ENCODE measurements around the gene ATXN1L.
"Not testable (repeated sequence)": the region's sequence is repeated elsewhere in the genome, so short reads cannot be mapped to it uniquely, and the experiment has no call there.

The ATXN1L gene, protein sequence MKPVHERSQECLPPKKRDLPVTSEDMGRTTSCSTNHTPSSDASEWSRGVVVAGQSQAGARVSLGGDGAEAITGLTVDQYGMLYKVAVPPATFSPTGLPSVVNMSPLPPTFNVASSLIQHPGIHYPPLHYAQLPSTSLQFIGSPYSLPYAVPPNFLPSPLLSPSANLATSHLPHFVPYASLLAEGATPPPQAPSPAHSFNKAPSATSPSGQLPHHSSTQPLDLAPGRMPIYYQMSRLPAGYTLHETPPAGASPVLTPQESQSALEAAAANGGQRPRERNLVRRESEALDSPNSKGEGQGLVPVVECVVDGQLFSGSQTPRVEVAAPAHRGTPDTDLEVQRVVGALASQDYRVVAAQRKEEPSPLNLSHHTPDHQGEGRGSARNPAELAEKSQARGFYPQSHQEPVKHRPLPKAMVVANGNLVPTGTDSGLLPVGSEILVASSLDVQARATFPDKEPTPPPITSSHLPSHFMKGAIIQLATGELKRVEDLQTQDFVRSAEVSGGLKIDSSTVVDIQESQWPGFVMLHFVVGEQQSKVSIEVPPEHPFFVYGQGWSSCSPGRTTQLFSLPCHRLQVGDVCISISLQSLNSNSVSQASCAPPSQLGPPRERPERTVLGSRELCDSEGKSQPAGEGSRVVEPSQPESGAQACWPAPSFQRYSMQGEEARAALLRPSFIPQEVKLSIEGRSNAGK

GRCh38 chr16:71845639-71846430, at the start of gene ATXN1L:
Gene ATXN1L, plus strand, starts transcription at chr16:71845976. Its CDS starts 3,765 bp downstream, at chr16:71849741.
- Mint-ChIP-seq H3K4me1 (ENCODE audit: low read depth) (peaks cover 20% of the 10 kb centered on the region), H3K27ac (peak within 1 kb of the TSS; percentile 96), H3K4me3 (peak within 1 kb of the TSS; percentile 90), H3K27me3 (no peaks in the 10 kb centered on the region), H3K36me3 (ENCODE audit: low read depth) (peaks cover 48% of the 10 kb centered on the region), H3K9me3 (no peaks in the 10 kb centered on the region)
- intact Hi-C loops (cut with micrococcal nuclease), result loop anchor here (2.0 to 5.0 kb wide), 2 partner anchors 36 to 37 kb away; partner anchors contain the start of genes AP1G1 and ZNF821

DNA sequence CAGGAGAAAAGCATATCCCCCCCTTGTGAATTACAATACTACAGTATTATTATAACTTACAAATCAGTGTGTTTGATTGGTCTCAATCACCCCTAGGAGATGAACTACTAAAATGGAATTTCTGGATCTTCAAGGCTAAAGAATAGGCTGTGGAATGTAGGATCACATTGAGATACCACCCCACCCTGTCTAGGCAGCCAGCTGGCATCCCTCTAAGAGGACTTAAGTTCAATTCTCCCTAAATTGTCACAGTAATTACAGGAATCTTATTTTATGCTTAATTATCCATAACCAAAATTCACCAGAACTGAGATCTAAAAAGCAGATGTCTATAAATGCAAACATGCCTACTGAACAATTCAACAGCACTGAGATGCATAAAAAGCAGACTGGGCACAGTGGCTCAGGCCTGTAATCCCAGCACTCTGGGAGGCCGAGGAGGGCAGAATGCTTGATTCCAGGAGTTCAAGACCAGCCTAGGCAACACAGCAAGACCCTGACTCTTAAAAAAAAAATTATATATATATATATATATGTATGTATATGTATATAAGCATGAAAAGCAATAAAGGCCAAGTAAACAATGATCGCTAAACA, 49.2 kb upstream of the ATXN1L start:
- Mint-ChIP-seq H3K4me3 (no peak overlapping the region), H3K4me1 (ENCODE audit: low read depth) (peaks cover 27% of the 10 kb centered on the region), H3K36me3 (ENCODE audit: low read depth) (peaks cover 61% of the 10 kb centered on the region), H3K27ac (no peak overlapping the region), H3K27me3 (no peaks in the 10 kb centered on the region), H3K9me3 (no peaks in the 10 kb centered on the region)
- intact Hi-C loops (cut with micrococcal nuclease), result no loop called here

GRCh38 chr16:71803305-71803690, 42.5 kb upstream of the ATXN1L start:
- H3K27ac Mint-ChIP-seq, result peak overlapping the region; percentile 27
- intact Hi-C loops (cut with micrococcal nuclease), result no loop called here
- no peak overlapping the region for H3K4me3 Mint-ChIP-seq

GRCh38 chr16:71807905-71808592, 37.7 kb upstream of the ATXN1L start:
- peaks cover 51% of the 10 kb centered on the region for H3K36me3 Mint-ChIP-seq (ENCODE audit: low read depth)
- H3K4me3 Mint-ChIP-seq, result peak overlapping the region; percentile 100
- H3K9me3 Mint-ChIP-seq, result no peaks in the 10 kb centered on the region
- H3K4me1 Mint-ChIP-seq (ENCODE audit: low read depth), result peaks cover 19% of the 10 kb centered on the region
- intact Hi-C loops (cut with micrococcal nuclease), result loop anchor here (2.0 to 5.0 kb wide), 3 partner anchors 39 to 81 kb away; partner anchors contain the start of gene ZNF821
- no peaks in the 10 kb centered on the region for H3K27me3 Mint-ChIP-seq
- peak overlapping the region; percentile 98 for H3K27ac Mint-ChIP-seq

More at GRCh38 chr16:71803305-71803690, 42.5 kb upstream of the ATXN1L start:
- Mint-ChIP-seq H3K36me3 (ENCODE audit: low read depth) (peaks cover 70% of the 10 kb centered on the region), H3K27me3 (no peaks in the 10 kb centered on the region), H3K4me1 (ENCODE audit: low read depth) (peaks cover 13% of the 10 kb centered on the region), H3K9me3 (no peaks in the 10 kb centered on the region)

- H3K27me3 Mint-ChIP-seq, result no peaks in the 10 kb centered on the region
- H3K36me3 Mint-ChIP-seq (ENCODE audit: low read depth), result peaks cover 43% of the 10 kb centered on the region
- no peaks in the 10 kb centered on the region for H3K9me3 Mint-ChIP-seq
- H3K4me1 Mint-ChIP-seq (ENCODE audit: low read depth), result peaks cover 19% of the 10 kb centered on the region
- peak within 1 kb of the TSS; percentile 98 for H3K27ac Mint-ChIP-seq
- intact Hi-C loops (cut with micrococcal nuclease), result loop anchor here (1.0 to 5.0 kb wide), 4 partner anchors 38 to 87 kb away; partner anchors contain the start of gene ZNF821
- H3K4me3 Mint-ChIP-seq, result peak within 1 kb of the TSS; percentile 100
Measured at GRCh38 chr16:71808593-71809459, 37.0 kb upstream of the ATXN1L start, which contains the start of gene AP1G1. Gene AP1G1, minus strand, starts transcription at chr16:71808834. Its CDS starts 19,355 bp downstream, at chr16:71789479.

DNA sequence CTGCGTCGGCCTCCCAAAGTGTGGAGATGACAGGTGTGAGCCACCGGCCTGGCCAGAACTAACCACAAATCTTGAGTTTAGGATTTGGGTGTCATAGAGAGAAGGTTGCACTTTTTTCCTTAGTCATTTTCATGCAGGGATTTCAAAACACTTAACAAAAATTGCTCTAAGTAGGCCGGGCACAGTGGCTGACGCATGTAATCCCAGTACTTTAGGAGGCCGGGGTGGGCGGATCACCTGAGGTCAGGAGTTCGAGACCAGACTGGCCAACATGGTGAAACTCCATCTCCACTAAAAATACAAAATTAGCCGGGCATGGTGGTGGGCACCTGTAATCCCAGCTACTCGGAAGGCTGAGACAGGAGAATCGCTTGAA, 35.6 kb upstream of the ATXN1L start:
- peaks cover 19% of the 10 kb centered on the region for H3K4me1 Mint-ChIP-seq (ENCODE audit: low read depth)

DNA sequence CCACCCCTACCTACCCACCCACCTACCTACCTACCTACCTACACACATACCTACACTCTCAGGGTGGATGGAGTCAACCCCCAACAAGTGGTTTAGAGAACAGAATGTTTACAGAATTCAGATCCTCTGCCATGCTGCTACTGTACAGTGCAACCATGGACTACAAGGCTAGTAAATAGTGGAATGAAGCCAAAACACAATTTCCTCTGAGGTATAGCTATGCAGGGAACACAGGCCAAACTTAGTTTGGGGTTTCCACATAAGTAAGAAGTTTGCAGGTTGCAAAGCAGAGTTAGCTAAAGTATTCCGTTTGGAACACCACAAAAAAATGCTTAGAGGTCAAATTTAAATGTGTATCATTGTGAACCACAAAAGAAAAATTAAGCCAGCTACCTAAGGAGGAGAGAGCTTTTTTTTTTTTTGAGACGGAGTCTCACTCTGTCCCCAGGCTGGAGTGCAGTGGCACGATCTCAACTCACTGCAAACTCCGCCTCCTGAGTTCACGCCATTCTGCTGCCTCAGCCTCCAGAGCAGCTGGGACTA, 34.4 kb upstream of the ATXN1L start:
- Mint-ChIP-seq H3K27ac (peak overlapping the region; percentile 37), H3K27me3 (no peaks in the 10 kb centered on the region), H3K9me3 (no peaks in the 10 kb centered on the region), H3K36me3 (ENCODE audit: low read depth) (peaks cover 26% of the 10 kb centered on the region), H3K4me3 (no peak overlapping the region), H3K4me1 (ENCODE audit: low read depth) (peaks cover 19% of the 10 kb centered on the region)
- intact Hi-C loops (cut with micrococcal nuclease), result no loop called here

More for the DNA sequence above, 35.6 kb upstream of the ATXN1L start:
- H3K4me3 Mint-ChIP-seq; H3K27me3 Mint-ChIP-seq; H3K9me3 Mint-ChIP-seq; intact Hi-C loops (cut with micrococcal nuclease): not testable (repeated sequence)
- Mint-ChIP-seq H3K36me3 (ENCODE audit: low read depth) (peaks cover 30% of the 10 kb centered on the region), H3K27ac (peak overlapping the region; percentile 98)

DNA sequence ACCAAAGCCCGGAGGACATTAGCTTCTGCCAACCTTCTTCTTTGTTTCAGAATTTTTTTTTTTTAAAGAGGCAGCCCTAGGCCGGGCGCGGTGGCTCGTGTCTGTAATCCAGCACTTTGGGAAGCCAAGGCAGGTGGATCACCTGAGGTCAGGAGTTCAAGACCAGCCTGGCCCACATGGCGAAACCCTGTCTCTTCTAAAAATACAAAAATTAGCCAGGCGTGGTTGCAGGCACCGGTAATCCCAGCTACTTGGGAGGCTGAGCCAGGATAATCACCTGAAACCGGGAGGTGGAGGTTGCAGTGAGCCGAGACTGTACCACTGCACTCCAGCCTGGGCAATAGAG, 28.6 kb upstream of the ATXN1L start:
- H3K4me3 Mint-ChIP-seq; intact Hi-C loops (cut with micrococcal nuclease); H3K27me3 Mint-ChIP-seq; H3K9me3 Mint-ChIP-seq; H3K27ac Mint-ChIP-seq; H3K4me1 Mint-ChIP-seq (ENCODE audit: low read depth): not testable (repeated sequence)
- peaks cover 16% of the 10 kb centered on the region for H3K36me3 Mint-ChIP-seq (ENCODE audit: low read depth)

GRCh38 chr16:71826533-71827017, 19.2 kb upstream of the ATXN1L start:
- Mint-ChIP-seq H3K36me3 (ENCODE audit: low read depth) (peaks cover 23% of the 10 kb centered on the region), H3K27me3 (no peaks in the 10 kb centered on the region), H3K4me3 (no peak overlapping the region), H3K9me3 (no peaks in the 10 kb centered on the region), H3K27ac (no peak overlapping the region), H3K4me1 (ENCODE audit: low read depth) (no peaks in the 10 kb centered on the region)
- intact Hi-C loops (cut with micrococcal nuclease), result no loop called here

DNA sequence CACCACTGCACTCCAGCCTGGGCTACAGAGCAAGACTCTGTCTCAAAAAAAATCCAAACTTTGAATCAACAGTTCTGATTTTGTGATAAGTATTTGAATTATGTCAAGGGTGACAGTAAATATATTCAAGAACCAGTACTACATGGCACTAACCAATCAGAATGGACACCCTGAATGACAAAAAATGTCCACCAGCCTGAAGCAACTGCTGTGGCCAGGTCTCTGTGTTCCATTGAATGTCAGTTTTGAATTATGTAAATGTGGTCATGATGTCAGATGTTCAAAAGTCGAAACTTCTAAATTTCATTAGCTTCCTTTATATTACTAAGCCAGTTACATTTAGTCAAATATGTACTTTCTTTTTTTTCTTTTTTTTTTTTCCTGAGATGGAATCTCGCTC, 15.4 kb upstream of the ATXN1L start:
- Mint-ChIP-seq H3K4me3 (no peak overlapping the region), H3K4me1 (ENCODE audit: low read depth) (peaks cover 4% of the 10 kb centered on the region), H3K27ac (no peak overlapping the region), H3K27me3 (no peaks in the 10 kb centered on the region), H3K36me3 (ENCODE audit: low read depth) (peaks cover 10% of the 10 kb centered on the region), H3K9me3 (no peaks in the 10 kb centered on the region)
- intact Hi-C loops (cut with micrococcal nuclease), result no loop called here

DNA sequence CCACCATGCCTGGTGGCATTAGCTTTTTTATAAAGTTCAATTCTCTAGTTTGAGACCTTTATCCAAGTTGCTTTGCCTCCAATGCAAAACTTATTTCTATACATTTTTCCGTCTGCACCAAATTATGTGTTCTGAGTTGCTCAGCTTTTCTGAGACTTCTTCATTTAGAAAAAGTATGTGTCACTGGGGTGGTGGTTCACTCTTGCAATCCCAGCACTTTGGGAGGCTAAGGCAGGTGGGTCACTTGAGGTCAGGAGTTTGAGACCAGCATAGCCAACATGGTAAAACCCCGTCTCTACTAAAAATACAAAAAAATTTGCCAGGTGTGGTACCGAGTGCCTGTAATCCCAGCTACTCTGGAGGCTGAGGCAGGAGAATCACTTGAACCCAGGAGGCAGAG, 14.1 kb upstream of the ATXN1L start:
- H3K9me3 Mint-ChIP-seq; H3K4me1 Mint-ChIP-seq (ENCODE audit: low read depth); H3K36me3 Mint-ChIP-seq (ENCODE audit: low read depth); intact Hi-C loops (cut with micrococcal nuclease); H3K27me3 Mint-ChIP-seq; H3K27ac Mint-ChIP-seq; H3K4me3 Mint-ChIP-seq: not testable (repeated sequence)

DNA sequence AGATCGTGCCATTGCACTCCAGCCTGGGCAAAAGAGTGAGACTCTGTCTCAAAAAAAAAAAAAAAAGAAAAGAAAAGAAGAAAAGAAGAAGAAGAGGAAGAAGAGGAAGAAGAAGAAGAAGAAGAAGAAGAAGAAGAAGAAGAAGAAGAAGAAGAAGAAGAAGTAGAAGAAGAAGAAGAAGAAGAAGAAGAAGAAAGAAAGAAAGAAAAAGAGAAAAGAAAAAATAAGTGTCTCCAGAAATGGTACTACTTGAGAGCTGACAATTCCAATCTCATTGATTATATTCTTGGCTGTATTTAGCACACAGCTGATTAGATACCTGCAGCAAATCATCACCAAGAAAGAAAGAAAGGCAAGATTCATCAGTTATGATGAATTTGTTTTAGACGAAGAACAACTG, 13.7 kb upstream of the ATXN1L start:
- H3K36me3 Mint-ChIP-seq (ENCODE audit: low read depth); intact Hi-C loops (cut with micrococcal nuclease); H3K4me3 Mint-ChIP-seq; H3K27me3 Mint-ChIP-seq; H3K9me3 Mint-ChIP-seq; H3K4me1 Mint-ChIP-seq (ENCODE audit: low read depth); H3K27ac Mint-ChIP-seq: not testable (repeated sequence)

Measured in dendritic cell treated with granulocyte-macrophage colony-stimulating factor and Interleukin-4, amounts not matched to agents 40 ng/mL and 50 ng/mL, for 4 days (primary cell).